Measurements from ENCODE around the gene SLC5A11. TPM values are rescaled to one million over a fixed set of nuclear protein-coding genes. Genes with fewer than 3 reads are reported as not detected.

SLC5A11 gene
- polyA plus RNA-seq, 6 donors from 2014 or later: not detected

DNA sequence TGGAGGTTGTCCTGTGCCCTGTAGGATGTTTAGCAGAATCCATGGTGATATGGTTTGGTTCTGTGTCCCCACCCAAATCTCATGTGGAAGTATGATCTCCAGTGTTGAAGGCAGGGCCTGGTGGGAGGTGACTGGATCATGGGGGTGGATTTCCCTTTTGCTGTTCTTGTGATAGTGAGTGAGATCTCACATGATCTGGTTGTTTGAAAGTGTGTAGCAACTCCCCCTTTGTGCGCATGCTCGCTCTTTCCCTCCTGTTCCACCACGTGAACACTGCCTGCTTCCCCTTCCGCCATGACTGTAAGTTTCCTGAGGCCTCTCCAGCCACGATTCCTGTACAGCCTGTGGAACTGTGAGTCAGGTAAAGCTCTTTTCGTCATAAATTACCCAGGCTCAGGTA is 107.5 kb downstream of the SLC5A11 start:
- H3K4me1 Mint-ChIP-seq: peaks cover 0 to 26% (median 24%) of the 10 kb centered on the region in 3 donors
- H3K4me3 Mint-ChIP-seq: no peak overlapping the region
- ATAC-seq (ENCODE audit: low read depth in 2 of 2) (no peak), DNase-seq (no peak)
- no peaks in the 10 kb centered on the region for H3K27me3 Mint-ChIP-seq
- H3K36me3 Mint-ChIP-seq: peaks cover 28 to 55% of the 10 kb centered on the region in 2 donors
- H3K9me3 Mint-ChIP-seq: no peaks in the 10 kb centered on the region
- peak overlapping the region in 2 of 6 donors; percentile 60 to 80 for H3K27ac Mint-ChIP-seq

DNA sequence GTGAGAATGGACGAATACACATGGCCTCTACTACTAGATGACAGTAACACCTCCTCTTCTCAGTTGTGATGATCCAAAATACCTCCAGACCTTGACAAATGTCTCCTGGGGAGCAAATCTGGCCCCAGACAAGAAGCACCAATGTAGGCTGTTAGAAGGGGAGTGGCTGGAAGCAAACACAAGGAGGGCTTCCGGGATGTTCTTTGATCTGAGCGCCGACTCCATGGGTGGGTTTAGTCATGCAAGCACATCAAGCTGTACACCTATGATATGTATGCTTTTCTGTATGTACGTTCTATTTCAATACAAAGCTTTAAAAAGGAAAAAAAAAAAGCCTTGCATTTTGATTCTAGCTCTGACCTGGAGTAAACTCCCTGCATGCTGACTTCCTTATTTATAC is 108.0 kb downstream of the SLC5A11 start:
- Mint-ChIP-seq H3K4me3 (no peak overlapping the region), H3K4me1 (peaks cover 0 to 26% (median 24%) of the 10 kb centered on the region in 3 donors), H3K27ac (peak overlapping the region in 3 of 6 donors; percentile 26 to 80 (median 60)), H3K9me3 (no peaks in the 10 kb centered on the region), H3K36me3 (peaks cover 28 to 57% of the 10 kb centered on the region in 2 donors), H3K27me3 (no peaks in the 10 kb centered on the region)
- ATAC-seq (ENCODE audit: low read depth in 2 of 2) (no peak), DNase-seq (no peak)

- DNase-seq (no peak), ATAC-seq (ENCODE audit: low read depth in 2 of 2) (no peak)
- Mint-ChIP-seq H3K27me3 (no peaks in the 10 kb centered on the region), H3K4me1 (peaks cover 0 to 26% (median 24%) of the 10 kb centered on the region in 3 donors), H3K27ac (peak overlapping the region in 3 of 6 donors; percentile 51 to 93 (median 80)), H3K4me3 (no peak overlapping the region), H3K36me3 (peaks cover 28 to 62% of the 10 kb centered on the region in 2 donors), H3K9me3 (no peaks in the 10 kb centered on the region)
These were observed 108.4 kb downstream of the SLC5A11 start for GRCh38 chr16:24954137-24954536.

DNA sequence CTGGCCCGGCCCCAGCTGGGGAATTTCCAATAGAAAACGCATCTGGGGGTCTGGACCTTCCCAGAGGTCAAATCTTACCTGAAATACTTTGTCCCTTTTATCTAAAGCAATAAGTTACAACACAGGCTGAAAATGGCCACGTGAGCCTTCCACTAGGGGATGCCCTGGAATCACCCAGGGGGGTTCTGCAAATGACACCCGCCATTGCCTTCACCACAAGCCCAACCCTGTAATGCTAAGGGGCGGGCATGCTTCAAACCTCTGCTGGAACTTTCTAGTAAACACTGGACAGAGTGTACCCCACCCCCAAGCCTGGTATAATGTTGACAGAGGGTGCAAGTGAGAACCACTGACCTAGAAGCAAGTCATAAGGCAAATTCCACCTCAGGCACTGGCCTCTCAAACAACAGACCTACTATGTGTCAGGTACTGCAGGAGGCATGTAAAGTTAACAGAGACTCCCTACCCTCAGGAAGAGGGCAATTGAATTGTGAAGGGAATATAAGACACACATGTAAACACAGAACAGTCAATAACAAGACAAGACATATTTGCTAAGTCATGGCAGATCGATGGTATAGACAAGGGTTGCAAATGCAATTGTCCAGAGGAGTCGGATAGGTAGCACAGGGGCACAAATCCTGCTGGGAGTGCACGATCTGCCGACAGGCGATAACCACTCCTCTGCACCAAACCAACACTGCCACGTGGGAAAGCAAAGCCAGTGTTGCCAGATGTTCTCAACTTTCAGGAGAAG is 110.4 kb downstream of the SLC5A11 start:
- H3K4me3 Mint-ChIP-seq: no peak overlapping the region
- DNase-seq (no peak), ATAC-seq (ENCODE audit: low read depth in 2 of 2) (no peak)
- peak overlapping the region in 2 of 6 donors; percentile 39 to 93 for H3K27ac Mint-ChIP-seq
- H3K4me1 Mint-ChIP-seq: peaks cover 0 to 31% (median 24%) of the 10 kb centered on the region in 3 donors
- H3K27me3 Mint-ChIP-seq: no peaks in the 10 kb centered on the region
- H3K9me3 Mint-ChIP-seq: no peaks in the 10 kb centered on the region
- peaks cover 28 to 64% of the 10 kb centered on the region in 2 donors for H3K36me3 Mint-ChIP-seq

- ATAC-seq (ENCODE audit: low read depth in 2 of 2) (no peak), DNase-seq (no peak)
- Mint-ChIP-seq H3K27ac (peak overlapping the region in 5 of 6 donors; percentile 51 to 79 (median 66)), H3K27me3 (no peaks in the 10 kb centered on the region), H3K4me1 (peaks cover 0 to 30% (median 29%) of the 10 kb centered on the region in 3 donors), H3K36me3 (peaks cover 36 to 74% of the 10 kb centered on the region in 2 donors), H3K4me3 (no peak overlapping the region), H3K9me3 (peaks cover 0 to 7% (median 5%) of the 10 kb centered on the region in 7 donors)
These were observed 112.1 kb downstream of the SLC5A11 start for GRCh38 chr16:24957887-24958286.

Other genes with a start within 250 kb of the SLC5A11 start
- 10 to 100 TPM in 4 of 6 donors, 1 to 10 TPM in 2; 1.9 to 23.1 (median 13.1) TPM for gene TNRC6A, start 116.3 kb upstream of the SLC5A11 start, polyA plus RNA-seq (ENCODE audit: low read depth in 6 of 6)
- gene ARHGAP17, start 169.4 kb downstream of the SLC5A11 start, polyA plus RNA-seq (ENCODE audit: low read depth in 6 of 6): 100 to 1,000 TPM in 4 of 6 donors, 10 to 100 TPM in 2; 90.5 to 200 (median 115) TPM

All from naive B cell (primary cell).